PC-9 (cell line): ENCODE measurements around the gene RITA1. TPM values are rescaled to one million over a fixed set of nuclear protein-coding genes. Genes with fewer than 3 reads are reported as not detected.

Experiments used
- BruUV-seq: library from RNA; stranded (reverse); fragments of 400-500 nt; replicated peaks from 2 replicates; lab custom pipeline; 2021; lab: Mats Ljungman, UMichigan
- CTCF ChIA-PET: fragments of 300-600 bp; sonication (Branson Sonifier 250); formaldehyde crosslinking; loops from one replicate; lab custom pipeline; 2022; ENCODE audit warnings: antibody characterized with exemption; lab: Charles Lee
- POLR2A ChIA-PET: fragments of 300-600 bp; sonication (Branson Sonifier 250); formaldehyde crosslinking; loops from one replicate; lab custom pipeline; 2022; ENCODE audit warnings: antibody characterized with exemption; ENCODE audit not compliant: unreplicated experiment; lab: Charles Lee
- DNase-seq, 2 experiments: peaks; one replicate each; pipeline versions ENCODE4 v3.0.0 to v3.0.0-alpha.2; 2015 to 2022; ENCODE audit warnings: mixed read lengths in 1 of 2
- H2AFZ ChIP-seq: fragments of 200-600 bp; sonication (generic); 2 replicates; pipeline ENCODE4 v1.8.1; 2017; ENCODE audit warnings: antibody characterized with exemption
- H3F3A ChIP-seq: fragments of 200-600 bp; sonication (generic); 2 replicates; pipeline ENCODE4 v1.8.1; 2017; ENCODE audit warnings: antibody characterized with exemption, mild to moderate bottlenecking, low read depth; ENCODE audit not compliant: insufficient read depth
- H3K27ac ChIP-seq: fragments of 200-600 bp; sonication (generic); 2 replicates; pipeline ENCODE4 v1.6.1; 2016; ENCODE audit warnings: mixed run types
- H3K27me3 ChIP-seq: fragments of 200-600 bp; sonication (generic); 2 replicates; pipeline ENCODE4 v1.6.1; 2016; ENCODE audit warnings: low read depth, mixed run types; ENCODE audit not compliant: insufficient read depth
- H3K36me3 ChIP-seq: fragments of 200-600 bp; sonication (generic); 2 replicates; pipeline ENCODE4 v1.6.1; 2016; ENCODE audit warnings: low read depth, mixed run types
- H3K4me1 ChIP-seq: fragments of 200-600 bp; sonication (generic); replicated peaks from 2 replicates; pipeline ENCODE4 v1.6.1; 2016; ENCODE audit warnings: mixed run types; ENCODE audit not compliant: insufficient read depth
- H3K4me2 ChIP-seq: fragments of 200-600 bp; sonication (generic); 2 replicates; pipeline ENCODE4 v1.6.1; 2017; ENCODE audit warnings: mixed run types
- H3K4me3 ChIP-seq: fragments of 200-600 bp; sonication (generic); 2 replicates; pipeline ENCODE4 v1.6.1; 2016; ENCODE audit warnings: mixed run types
- H3K79me2 ChIP-seq: fragments of 200-600 bp; sonication (generic); 2 replicates; pipeline ENCODE4 v1.6.1; 2017; ENCODE audit warnings: low read depth, mixed run types
- H3K9me2 ChIP-seq: fragments of 200-600 bp; sonication (generic); 2 replicates; pipeline ENCODE4 v1.8.1; 2017; ENCODE audit warnings: mild to moderate bottlenecking; ENCODE audit not compliant: insufficient read depth
- H3K9me3 ChIP-seq: fragments of 200-600 bp; sonication (generic); 2 replicates; pipeline ENCODE4 v1.8.1; 2016; ENCODE audit warnings: low read depth; ENCODE audit not compliant: insufficient read depth
- H4K20me1 ChIP-seq: fragments of 200-600 bp; sonication (generic); 2 replicates; pipeline ENCODE4 v1.8.1; 2017; ENCODE audit not compliant: insufficient read depth
- EZH2 ChIP-seq: fragments of 200-600 bp; sonication (generic); IDR thresholded peaks from 2 replicates; pipeline ENCODE4 v1.8.0; 2017; ENCODE audit warnings: antibody characterized with exemption, low read depth
- intact Hi-C: fragments of 100-400 bp; cut with micrococcal nuclease; formaldehyde crosslinking; loops from one replicate; pipeline ENCODE4 v1.10.0; 2022; ENCODE audit not compliant: unreplicated experiment
- total RNA-seq: library from RNA; stranded (reverse); gene quantifications from 2 replicates; pipeline ENCODE4 v1.2.3, GENCODE V29; 2021
- TF ChIP-seq, protein P1 (sequence below): fragments of 200-600 bp; sonication (generic); conservative IDR thresholded peaks from 2 replicates; pipeline ENCODE4 v1.6.1; 2017; ENCODE audit warnings: mixed run types, antibody characterized with exemption, mild to moderate bottlenecking, moderate library complexity

The RITA1 gene
- total RNA-seq, 1 experiment from 2014 or later = 16.1 TPM

DNA sequence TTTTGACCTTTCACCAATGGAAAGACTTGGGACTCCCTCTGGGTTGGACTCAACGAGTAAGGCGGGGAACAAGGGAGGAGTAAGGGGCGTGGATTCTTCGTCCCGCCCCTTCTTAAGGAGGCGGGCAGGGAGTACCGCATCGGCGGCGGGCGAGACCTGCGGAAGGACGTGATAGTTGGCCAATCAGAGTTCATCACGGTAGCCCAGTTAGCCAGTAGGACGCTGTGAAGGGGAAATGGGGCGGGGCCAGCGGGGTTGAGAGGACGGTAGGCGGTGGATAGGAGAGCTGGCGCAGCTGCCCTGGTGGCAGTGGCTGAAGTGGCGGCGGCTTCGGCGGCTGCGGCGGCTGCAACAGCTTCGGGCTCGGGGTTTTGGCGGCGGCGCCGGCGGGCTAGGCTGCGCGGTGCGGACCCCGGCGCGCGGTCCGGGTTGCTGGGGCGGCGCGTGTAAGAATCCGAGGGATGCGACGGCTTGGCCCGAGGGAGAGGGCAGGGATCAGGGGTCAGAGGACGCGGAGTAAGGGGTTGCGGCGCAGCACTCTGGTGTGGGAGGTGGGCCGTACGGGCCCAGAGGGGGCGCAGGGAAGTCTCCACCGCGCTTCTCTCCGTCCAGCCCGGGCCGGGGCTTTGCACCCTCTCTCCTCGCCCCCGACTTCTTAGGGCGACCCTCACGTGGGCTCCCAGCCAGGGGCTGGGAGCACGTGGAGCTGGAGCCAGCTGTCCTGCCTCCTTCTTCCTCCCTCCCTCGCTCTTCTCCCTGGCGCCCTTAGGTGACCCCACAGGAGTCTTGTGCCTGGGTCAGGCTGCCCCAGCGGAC lies 35.9 kb downstream of the RITA1 start, which contains the start of gene TPCN1:
Gene TPCN1 (plus strand): TSS at position 284 of the 816 bp plus-strand sequence. CDS start 5,389 bp downstream, outside the sequence.
- peak; percentile 99 to 100 for DNase-seq
- BruUV-seq = no TSS peak
- POLR2A ChIA-PET = interaction anchor here (0.6 to 0.8 kb wide), 8 partner anchors 20 to 571 kb away, joined by 3 to 18 read pairs (median 6); partner anchors contain the start of genes PLBD2 and RITA1
- intact Hi-C loops = loop anchor here (1.0 to 2.0 kb wide), 3 partner anchors 25 to 78 kb away; no protein-coding TSS in a partner anchor
- Histone ChIP-seq H3K9me2 (no peaks in the 10 kb centered on the region), H3F3A (peaks cover 28% of the 10 kb centered on the region), H3K79me2 (peaks cover 19% of the 10 kb centered on the region), H3K36me3 (no peaks in the 10 kb centered on the region), H4K20me1 (no peaks in the 10 kb centered on the region), H2AFZ (peak within 1 kb of the TSS; percentile 87), H3K4me2 (peak within 1 kb of the TSS; percentile 91), H3K27me3 (no peaks in the 10 kb centered on the region), H3K27ac (peak within 1 kb of the TSS; percentile 82), H3K9me3 (no peaks in the 10 kb centered on the region), H3K4me1 (peaks cover 44% of the 10 kb centered on the region), H3K4me3 (peak within 1 kb of the TSS; percentile 74)
- CTCF ChIA-PET = interaction anchor here (0.6 to 1.0 kb wide), 3 partner anchors 10 to 209 kb away, joined by 3 to 5 read pairs (median 4); no protein-coding TSS in a partner anchor
- TF ChIP-seq, protein P1, sequence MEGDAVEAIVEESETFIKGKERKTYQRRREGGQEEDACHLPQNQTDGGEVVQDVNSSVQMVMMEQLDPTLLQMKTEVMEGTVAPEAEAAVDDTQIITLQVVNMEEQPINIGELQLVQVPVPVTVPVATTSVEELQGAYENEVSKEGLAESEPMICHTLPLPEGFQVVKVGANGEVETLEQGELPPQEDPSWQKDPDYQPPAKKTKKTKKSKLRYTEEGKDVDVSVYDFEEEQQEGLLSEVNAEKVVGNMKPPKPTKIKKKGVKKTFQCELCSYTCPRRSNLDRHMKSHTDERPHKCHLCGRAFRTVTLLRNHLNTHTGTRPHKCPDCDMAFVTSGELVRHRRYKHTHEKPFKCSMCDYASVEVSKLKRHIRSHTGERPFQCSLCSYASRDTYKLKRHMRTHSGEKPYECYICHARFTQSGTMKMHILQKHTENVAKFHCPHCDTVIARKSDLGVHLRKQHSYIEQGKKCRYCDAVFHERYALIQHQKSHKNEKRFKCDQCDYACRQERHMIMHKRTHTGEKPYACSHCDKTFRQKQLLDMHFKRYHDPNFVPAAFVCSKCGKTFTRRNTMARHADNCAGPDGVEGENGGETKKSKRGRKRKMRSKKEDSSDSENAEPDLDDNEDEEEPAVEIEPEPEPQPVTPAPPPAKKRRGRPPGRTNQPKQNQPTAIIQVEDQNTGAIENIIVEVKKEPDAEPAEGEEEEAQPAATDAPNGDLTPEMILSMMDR = no peak
- no peak for TF ChIP-seq EZH2

DNA sequence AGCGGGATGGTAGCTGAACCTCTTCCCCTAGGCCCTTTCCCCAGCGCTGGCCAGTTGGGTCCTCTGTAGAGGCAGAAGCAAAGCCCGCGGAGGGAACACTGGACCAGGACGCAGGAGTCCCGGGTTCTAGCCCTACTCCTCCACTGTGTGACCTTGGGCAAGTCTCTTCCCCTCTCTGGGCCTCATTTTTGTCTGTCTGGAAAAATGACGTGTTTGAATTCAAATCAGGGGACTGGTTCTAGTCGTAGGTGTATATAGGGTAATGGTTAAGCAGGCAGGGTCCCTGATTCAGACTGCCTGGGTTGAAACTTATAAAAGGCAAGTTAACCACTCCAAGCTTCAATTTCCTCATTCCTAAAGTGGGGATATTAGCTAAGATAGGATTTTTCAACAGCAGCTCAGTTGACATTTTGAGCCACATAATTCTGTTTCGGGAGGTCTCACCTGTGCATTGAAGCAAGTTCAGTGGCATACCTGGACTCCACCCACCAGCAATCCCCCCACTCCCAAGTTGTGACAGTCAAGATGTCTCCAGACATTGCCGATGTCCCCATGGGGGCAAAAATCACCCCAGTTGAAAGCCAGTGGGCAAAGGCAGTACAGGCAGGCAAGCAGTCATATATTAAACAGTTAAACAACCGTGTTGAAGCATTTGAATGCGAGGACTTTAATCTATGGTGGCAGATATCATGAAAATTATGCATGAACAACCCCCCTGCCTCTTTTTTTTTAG lies 36.6 kb downstream of the RITA1 start:
- peaks cover 29% of the 10 kb centered on the region for H3F3A ChIP-seq
- H3K27ac ChIP-seq = peak overlapping the region; percentile 82
- H3K9me3 ChIP-seq = no peaks in the 10 kb centered on the region
- TF ChIP-seq EZH2 = no peak
- TF ChIP-seq, protein P1 = no peak
- intact Hi-C loops = loop anchor here (1.0 to 2.0 kb wide), 3 partner anchors 25 to 77 kb away; no protein-coding TSS in a partner anchor
- no peaks in the 10 kb centered on the region for H3K9me2 ChIP-seq
- peaks cover 19% of the 10 kb centered on the region for H3K79me2 ChIP-seq
- H3K36me3 ChIP-seq = no peaks in the 10 kb centered on the region
- ChIA-PET CTCF (interaction anchor here (0.5 to 1.0 kb wide), 5 partner anchors 9 to 208 kb away, joined by 3 to 5 read pairs (median 4); no protein-coding TSS in a partner anchor), POLR2A (interaction anchor here (0.6 to 0.7 kb wide), 4 partner anchors 32 to 204 kb away, joined by 4 to 14 read pairs (median 7); partner anchors contain the start of gene PLBD2)
- peak overlapping the region; percentile 74 for H3K4me3 ChIP-seq
- BruUV-seq = TSS peak; percentile 75
- peaks cover 36% of the 10 kb centered on the region for H3K4me1 ChIP-seq
- H4K20me1 ChIP-seq = no peaks in the 10 kb centered on the region
- H3K4me2 ChIP-seq = peak overlapping the region; percentile 88
- H2AFZ ChIP-seq = peak overlapping the region; percentile 48; the same call in 1 of the 2 replicates
- no peaks in the 10 kb centered on the region for H3K27me3 ChIP-seq
- peak in 1 of 2 experiments; percentile 53 for DNase-seq
